Measurements from ENCODE around the gene FNDC3B.

The FNDC3B gene

GRCh38 chr3:172226831-172227230, 187.5 kb downstream of the FNDC3B start:
- H3K9me3 ChIP-seq (ENCODE audit: insufficient read depth, low read length): no peaks in the 10 kb centered on the region
- no peaks in the 10 kb centered on the region for H3K36me3 ChIP-seq (ENCODE audit: low read length)
- H2AFZ ChIP-seq (ENCODE audit: low read depth, low read length, severe bottlenecking): no peak overlapping the region
- no peak for TF ChIP-seq EZH2phosphoT487 (conservative IDR thresholded peaks at IDR 0.05; ENCODE audit: low read length)
- TF ChIP-seq, protein P1, sequence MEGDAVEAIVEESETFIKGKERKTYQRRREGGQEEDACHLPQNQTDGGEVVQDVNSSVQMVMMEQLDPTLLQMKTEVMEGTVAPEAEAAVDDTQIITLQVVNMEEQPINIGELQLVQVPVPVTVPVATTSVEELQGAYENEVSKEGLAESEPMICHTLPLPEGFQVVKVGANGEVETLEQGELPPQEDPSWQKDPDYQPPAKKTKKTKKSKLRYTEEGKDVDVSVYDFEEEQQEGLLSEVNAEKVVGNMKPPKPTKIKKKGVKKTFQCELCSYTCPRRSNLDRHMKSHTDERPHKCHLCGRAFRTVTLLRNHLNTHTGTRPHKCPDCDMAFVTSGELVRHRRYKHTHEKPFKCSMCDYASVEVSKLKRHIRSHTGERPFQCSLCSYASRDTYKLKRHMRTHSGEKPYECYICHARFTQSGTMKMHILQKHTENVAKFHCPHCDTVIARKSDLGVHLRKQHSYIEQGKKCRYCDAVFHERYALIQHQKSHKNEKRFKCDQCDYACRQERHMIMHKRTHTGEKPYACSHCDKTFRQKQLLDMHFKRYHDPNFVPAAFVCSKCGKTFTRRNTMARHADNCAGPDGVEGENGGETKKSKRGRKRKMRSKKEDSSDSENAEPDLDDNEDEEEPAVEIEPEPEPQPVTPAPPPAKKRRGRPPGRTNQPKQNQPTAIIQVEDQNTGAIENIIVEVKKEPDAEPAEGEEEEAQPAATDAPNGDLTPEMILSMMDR (IDR thresholded peaks at IDR 0.05; ENCODE audit: insufficient read depth, low read length, poor library complexity, severe bottlenecking): no peak
- no peak overlapping the region for H3K27ac ChIP-seq (ENCODE audit: low read depth, low read length)
- H3K9me2 ChIP-seq (replicated peaks; ENCODE audit: insufficient read depth, low read length): no peaks in the 10 kb centered on the region
- H3K79me2 ChIP-seq (ENCODE audit: insufficient read depth, low read length): no peaks in the 10 kb centered on the region
- H4K20me1 ChIP-seq (ENCODE audit: low read depth, low read length): no peaks in the 10 kb centered on the region
- H3K27me3 ChIP-seq (ENCODE audit: low read length): no peaks in the 10 kb centered on the region
- no peaks in the 10 kb centered on the region for H3F3A ChIP-seq (ENCODE audit: insufficient read depth)
- H3K4me3 ChIP-seq (ENCODE audit: insufficient read depth, low read length, poor library complexity, severe bottlenecking): no peak overlapping the region
- no peak overlapping the region for H3K9ac ChIP-seq (ENCODE audit: low read length)
- H3K4me2 ChIP-seq (ENCODE audit: low read depth, low read length, poor library complexity, severe bottlenecking): no peak overlapping the region

DNA sequence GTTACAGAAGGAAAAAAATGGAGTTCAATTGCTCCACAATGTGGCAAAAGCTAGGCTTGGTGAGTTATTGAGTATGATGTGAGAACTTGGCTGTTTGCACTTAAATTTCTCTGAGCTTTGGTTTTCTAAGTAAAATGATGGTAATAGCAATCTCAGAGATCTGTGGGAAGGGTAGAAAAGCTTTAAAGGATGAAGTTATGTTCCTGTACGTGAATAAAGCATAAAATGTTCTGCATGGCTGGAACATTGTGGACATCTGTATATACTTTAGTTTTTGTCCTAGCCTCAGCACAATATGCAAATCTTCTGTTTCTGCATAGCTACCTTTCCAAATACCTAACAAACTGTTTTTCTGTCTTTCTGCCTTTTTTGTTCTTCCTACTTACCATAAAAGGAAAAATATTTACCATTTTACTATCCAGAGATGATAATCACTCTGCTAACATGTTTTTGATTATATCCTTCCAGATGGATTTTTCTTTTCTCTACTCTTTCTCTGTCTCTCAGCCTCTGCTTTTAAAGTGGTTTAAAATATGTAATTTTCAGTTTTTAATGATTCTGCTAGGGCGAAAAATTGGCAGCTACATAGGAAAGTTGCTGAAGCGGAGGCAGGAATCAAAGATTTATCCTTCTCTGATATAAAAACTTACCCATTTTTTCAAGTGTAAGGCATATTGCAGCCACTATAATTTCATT, 188.1 kb downstream of the FNDC3B start:
- Histone ChIP-seq H3K79me2 (ENCODE audit: insufficient read depth, low read length) (no peaks in the 10 kb centered on the region), H3K4me2 (ENCODE audit: low read depth, low read length, poor library complexity, severe bottlenecking) (no peak overlapping the region), H3K9me3 (ENCODE audit: insufficient read depth, low read length) (no peaks in the 10 kb centered on the region), H3K9ac (ENCODE audit: low read length) (no peak overlapping the region), H3K27ac (ENCODE audit: low read depth, low read length) (no peak overlapping the region), H3F3A (ENCODE audit: insufficient read depth) (no peaks in the 10 kb centered on the region), H3K27me3 (ENCODE audit: low read length) (no peaks in the 10 kb centered on the region), H4K20me1 (ENCODE audit: low read depth, low read length) (no peaks in the 10 kb centered on the region), H3K4me3 (ENCODE audit: insufficient read depth, low read length, poor library complexity, severe bottlenecking) (no peak overlapping the region), H3K36me3 (ENCODE audit: low read length) (no peaks in the 10 kb centered on the region), H2AFZ (ENCODE audit: low read depth, low read length, severe bottlenecking) (no peak overlapping the region), H3K9me2 (replicated peaks; ENCODE audit: insufficient read depth, low read length) (no peaks in the 10 kb centered on the region)
- TF ChIP-seq EZH2phosphoT487 (conservative IDR thresholded peaks at IDR 0.05; ENCODE audit: low read length): no peak
- TF ChIP-seq, protein P1 (IDR thresholded peaks at IDR 0.05; ENCODE audit: insufficient read depth, low read length, poor library complexity, severe bottlenecking): no peak

DNA sequence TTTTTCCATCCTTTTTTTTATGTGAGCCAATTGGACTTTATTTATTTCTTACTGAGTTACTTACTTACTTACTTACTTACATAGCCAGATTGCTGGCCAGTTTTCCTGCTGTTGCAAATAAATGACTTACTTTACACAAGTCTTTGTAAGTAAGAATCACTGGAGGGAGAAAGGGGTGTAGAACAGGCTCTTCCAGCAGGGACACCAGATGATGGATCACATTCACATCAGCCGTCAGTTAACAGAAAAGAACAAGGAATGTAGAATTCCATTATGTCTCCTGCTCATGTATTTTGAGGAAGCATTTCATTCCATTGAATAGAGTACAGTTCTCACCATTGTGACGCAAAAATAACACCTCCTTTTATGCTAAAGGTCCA, 188.6 kb downstream of the FNDC3B start:
- Histone ChIP-seq H3K9me3 (ENCODE audit: insufficient read depth, low read length) (no peaks in the 10 kb centered on the region), H3K27me3 (ENCODE audit: low read length) (no peaks in the 10 kb centered on the region), H4K20me1 (ENCODE audit: low read depth, low read length) (no peaks in the 10 kb centered on the region), H3K9ac (ENCODE audit: low read length) (no peak overlapping the region), H3K4me3 (ENCODE audit: insufficient read depth, low read length, poor library complexity, severe bottlenecking) (no peak overlapping the region), H3K4me2 (ENCODE audit: low read depth, low read length, poor library complexity, severe bottlenecking) (no peak overlapping the region), H2AFZ (ENCODE audit: low read depth, low read length, severe bottlenecking) (no peak overlapping the region), H3K79me2 (ENCODE audit: insufficient read depth, low read length) (no peaks in the 10 kb centered on the region), H3K9me2 (replicated peaks; ENCODE audit: insufficient read depth, low read length) (no peaks in the 10 kb centered on the region), H3F3A (ENCODE audit: insufficient read depth) (no peaks in the 10 kb centered on the region), H3K36me3 (ENCODE audit: low read length) (no peaks in the 10 kb centered on the region), H3K27ac (ENCODE audit: low read depth, low read length) (no peak overlapping the region)
- TF ChIP-seq, protein P1 (IDR thresholded peaks at IDR 0.05; ENCODE audit: insufficient read depth, low read length, poor library complexity, severe bottlenecking): no peak
- TF ChIP-seq EZH2phosphoT487 (conservative IDR thresholded peaks at IDR 0.05; ENCODE audit: low read length): no peak

Data from SU-DHL-6 (cell line).